K562 (cell line): ENCODE data around the gene CACNA2D2. TPM values are rescaled to one million over a fixed set of nuclear protein-coding genes. Genes with fewer than 3 reads are reported as not detected.

Experiments used
- ARID3B ChIP-seq: fragments of 250-450 bp; sonication (Bioruptor Pico); IDR thresholded peaks from 2 replicates; pipeline ENCODE4 v1.4.0; 2020; ENCODE audit warnings: borderline replicate concordance
- CSDE1 ChIP-seq, 2 experiments: fragments of 450-650 bp; IDR thresholded peaks; 2 replicates each; pipeline ENCODE4 v1.6.1; 2016; ENCODE audit warnings: mild to moderate bottlenecking in 1 of 2
- GTF3C2 ChIP-seq: IDR thresholded peaks from 3 replicates; pipeline ENCODE4 v1.6.1; 2011; ENCODE audit warnings: borderline replicate concordance, mild to moderate bottlenecking, moderate library complexity; ENCODE audit not compliant: insufficient read length; ENCODE audit errors: extremely low read depth
- HCFC1 ChIP-seq: IDR thresholded peaks from 2 replicates; pipeline ENCODE4 v1.6.1; 2012; ENCODE audit warnings: low read depth, low read length, improper control_type of control experiment
- MIER1 ChIP-seq: fragments of 450-650 bp; IDR thresholded peaks from 2 replicates; pipeline ENCODE4 v1.6.1; 2016; ENCODE audit warnings: antibody characterized with exemption, mild to moderate bottlenecking, low read depth
- NR2C2 ChIP-seq, 2 experiments: fragments of 200-800 bp in 1 of 2; sonication (Bioruptor generic) in 1 of 2; sonication (generic) in 1 of 2; formaldehyde crosslinking in 1 of 2; IDR thresholded peaks; 2 replicates each; pipeline versions ENCODE4 v1.6.1 to v1.8.0; 2016 to 2022; ENCODE audit warnings: mild to moderate bottlenecking in 1 of 2, missing compliant biosample characterization in 1 of 2, missing genetic modification characterization in 1 of 2, missing genetic modification reagents in 1 of 2
- NR2F6 ChIP-seq: fragments of 450-650 bp; formaldehyde crosslinking; IDR thresholded peaks from 2 replicates; pipeline ENCODE4 v1.4.0; 2020; ENCODE audit warnings: mild to moderate bottlenecking
- PRMT5 ChIP-seq: sonication (generic); formaldehyde crosslinking; IDR thresholded peaks from 2 replicates; pipeline ENCODE4 v1.5.0; 2020; ENCODE audit warnings: missing genetic modification reagents
- RBBP5 ChIP-seq: fragments of 200-600 bp; sonication (generic); IDR thresholded peaks from 2 replicates; pipeline ENCODE4 v1.6.1; 2012; ENCODE audit warnings: borderline replicate concordance, mild to moderate bottlenecking, low read length, control low read depth, inconsistent platforms; ENCODE audit not compliant: insufficient read depth, poor library complexity, severe bottlenecking
- SP1 ChIP-seq: sonication (generic); formaldehyde crosslinking; IDR thresholded peaks from 2 replicates; pipeline ENCODE4 v1.8.1; 2022; ENCODE audit warnings: mild to moderate bottlenecking, missing genetic modification reagents
- ZBTB43 ChIP-seq: sonication (generic); formaldehyde crosslinking; IDR thresholded peaks from 2 replicates; pipeline ENCODE4 v1.8.0; 2023; ENCODE audit warnings: mild to moderate bottlenecking, missing genetic modification reagents
- ZNF277 ChIP-seq: fragments of 250-450 bp; sonication (Bioruptor Pico); IDR thresholded peaks from 2 replicates; pipeline ENCODE4 v1.8.0; 2022; ENCODE audit warnings: inconsistent platforms, mild to moderate bottlenecking, moderate library complexity, borderline replicate concordance
- ZNF766 ChIP-seq: fragments of 200-800 bp; sonication (Bioruptor generic); conservative IDR thresholded peaks from 2 replicates; pipeline ENCODE4 v1.6.1; 2016; ENCODE audit warnings: missing genetic modification characterization, missing compliant biosample characterization
- ZZZ3 ChIP-seq: fragments of 450-650 bp; IDR thresholded peaks from 2 replicates; pipeline ENCODE4 v1.6.1; 2016; ENCODE audit warnings: antibody characterized with exemption, mild to moderate bottlenecking, moderate library complexity
- polyA plus RNA-seq, 8 experiments: library from polyadenylated mRNA; depleted of rRNA in 4 of 8; stranded (reverse) in 5 of 8; unstranded in 3 of 8; fragments of >200 nt; fragmentation: Nextera tagmentation in 2 of 8; fragmentation: Illumina TruSeq in 1 of 8; extraction: Ambion mirVana in 2 of 8; extraction: Trizol in 1 of 8; gene quantifications; 2 replicates each; pipeline versions ENCODE4 v1.2.1 to v1.2.3, GENCODE V29; 2011 to 2014; ENCODE audit warnings: inconsistent platforms in 1 of 8, missing spikeins in 1 of 8
- total RNA-seq, 7 experiments: library from RNA; depleted of rRNA in 6 of 7; stranded (reverse); fragments of >200 nt in 6 of 7; fragmentation: Illumina TruSeq in 2 of 7; extraction: Trizol in 2 of 7; gene quantifications; 2 replicates each; pipeline versions ENCODE4 v1.2.1 to v1.2.3, GENCODE V29; 2011 to 2021; ENCODE audit warnings: low replicate concordance in 1 of 7
- TF ChIP-seq, protein P1 (sequence below): sonication (generic); formaldehyde crosslinking; IDR thresholded peaks from 2 replicates; pipeline ENCODE4 v1.8.0; 2022; ENCODE audit warnings: missing genetic modification reagents, mild to moderate bottlenecking, moderate library complexity, borderline replicate concordance
- TF ChIP-seq, protein P2 (sequence below): fragments of 450-650 bp; formaldehyde crosslinking; IDR thresholded peaks from 2 replicates; pipeline ENCODE4 v1.4.0; 2020; ENCODE audit warnings: mild to moderate bottlenecking, moderate library complexity

The CACNA2D2 gene
- total and polyA plus RNA-seq, 9 of the 15 experiments (the other 6 are each of a cell fraction or from before 2014, with no cell fraction given), result 0.11 to 0.58 (median 0.36) TPM; not detected in 2

- TF ChIP-seq PRMT5 (CRISPR knock-in tag) (no peak), ZZZ3 (no peak), GTF3C2 (no peak), SP1 (CRISPR knock-in tag) (no peak), NR2C2 (CRISPR knock-in tag; IDR thresholded peaks at IDR 0.05) (no peak), NR2C2 (tag; IDR thresholded peaks at IDR 0.05) (no peak), ZNF766 (CRISPR knock-in tag) (no peak), HCFC1 (no peak), RBBP5 (no peak), CSDE1 (IDR thresholded peaks at IDR 0.05) (no peak), MIER1 (no peak), ARID3B (CRISPR knock-in tag) (no peak), NR2F6 (no peak), ZNF277 (no peak), ZBTB43 (CRISPR knock-in tag) (no peak)
- TF ChIP-seq, protein P1, sequence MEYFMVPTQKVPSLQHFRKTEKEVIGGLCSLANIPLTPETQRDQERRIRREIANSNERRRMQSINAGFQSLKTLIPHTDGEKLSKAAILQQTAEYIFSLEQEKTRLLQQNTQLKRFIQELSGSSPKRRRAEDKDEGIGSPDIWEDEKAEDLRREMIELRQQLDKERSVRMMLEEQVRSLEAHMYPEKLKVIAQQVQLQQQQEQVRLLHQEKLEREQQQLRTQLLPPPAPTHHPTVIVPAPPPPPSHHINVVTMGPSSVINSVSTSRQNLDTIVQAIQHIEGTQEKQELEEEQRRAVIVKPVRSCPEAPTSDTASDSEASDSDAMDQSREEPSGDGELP, result no peak; the same call in 1 of the 2 replicates
- TF ChIP-seq, protein P2, sequence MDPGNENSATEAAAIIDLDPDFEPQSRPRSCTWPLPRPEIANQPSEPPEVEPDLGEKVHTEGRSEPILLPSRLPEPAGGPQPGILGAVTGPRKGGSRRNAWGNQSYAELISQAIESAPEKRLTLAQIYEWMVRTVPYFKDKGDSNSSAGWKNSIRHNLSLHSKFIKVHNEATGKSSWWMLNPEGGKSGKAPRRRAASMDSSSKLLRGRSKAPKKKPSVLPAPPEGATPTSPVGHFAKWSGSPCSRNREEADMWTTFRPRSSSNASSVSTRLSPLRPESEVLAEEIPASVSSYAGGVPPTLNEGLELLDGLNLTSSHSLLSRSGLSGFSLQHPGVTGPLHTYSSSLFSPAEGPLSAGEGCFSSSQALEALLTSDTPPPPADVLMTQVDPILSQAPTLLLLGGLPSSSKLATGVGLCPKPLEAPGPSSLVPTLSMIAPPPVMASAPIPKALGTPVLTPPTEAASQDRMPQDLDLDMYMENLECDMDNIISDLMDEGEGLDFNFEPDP (CRISPR knock-in tag), result no peak
Observed at GRCh38 chr3:50340448-50341329, 162.7 kb downstream of the CACNA2D2 start, which contains the start of gene RASSF1 (continued).
